Hair follicular keratinocyte (primary cell): Measurements from ENCODE around the gene TAAR9. TPM values are rescaled to one million over a fixed set of nuclear protein-coding genes. Genes with fewer than 3 reads are reported as not detected.

Experiments used
- total RNA-seq: library from RNA; depleted of rRNA; stranded (reverse); fragments of >200 nt; gene quantifications from 2 replicates; pipeline ENCODE4 v1.2.3, GENCODE V29; 2015

Gene TAAR9, protein sequence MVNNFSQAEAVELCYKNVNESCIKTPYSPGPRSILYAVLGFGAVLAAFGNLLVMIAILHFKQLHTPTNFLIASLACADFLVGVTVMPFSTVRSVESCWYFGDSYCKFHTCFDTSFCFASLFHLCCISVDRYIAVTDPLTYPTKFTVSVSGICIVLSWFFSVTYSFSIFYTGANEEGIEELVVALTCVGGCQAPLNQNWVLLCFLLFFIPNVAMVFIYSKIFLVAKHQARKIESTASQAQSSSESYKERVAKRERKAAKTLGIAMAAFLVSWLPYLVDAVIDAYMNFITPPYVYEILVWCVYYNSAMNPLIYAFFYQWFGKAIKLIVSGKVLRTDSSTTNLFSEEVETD
- total RNA-seq: not detected in 2 replicates

DNA sequence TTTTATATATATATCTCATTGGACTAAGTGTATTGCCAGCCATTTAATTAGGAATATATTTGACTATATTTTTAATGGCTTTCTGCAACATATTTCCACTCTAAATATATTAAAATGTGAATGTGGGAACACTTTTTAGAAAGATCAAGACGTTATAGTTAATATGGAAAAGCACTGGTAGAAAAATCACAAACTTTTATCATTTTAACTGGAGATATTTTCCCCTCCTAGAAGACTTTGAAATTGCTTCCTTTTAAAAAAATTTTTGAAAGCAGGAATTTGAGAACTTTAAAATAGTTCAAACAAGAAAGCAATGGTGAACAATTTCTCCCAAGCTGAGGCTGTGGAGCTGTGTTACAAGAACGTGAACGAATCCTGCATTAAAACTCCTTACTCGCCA is at the start of gene TAAR9:
Gene TAAR9, plus strand, starts transcription at position 301 of the 400 bp plus-strand sequence. Its CDS starts 13 bp downstream, at position 314.

DNA sequence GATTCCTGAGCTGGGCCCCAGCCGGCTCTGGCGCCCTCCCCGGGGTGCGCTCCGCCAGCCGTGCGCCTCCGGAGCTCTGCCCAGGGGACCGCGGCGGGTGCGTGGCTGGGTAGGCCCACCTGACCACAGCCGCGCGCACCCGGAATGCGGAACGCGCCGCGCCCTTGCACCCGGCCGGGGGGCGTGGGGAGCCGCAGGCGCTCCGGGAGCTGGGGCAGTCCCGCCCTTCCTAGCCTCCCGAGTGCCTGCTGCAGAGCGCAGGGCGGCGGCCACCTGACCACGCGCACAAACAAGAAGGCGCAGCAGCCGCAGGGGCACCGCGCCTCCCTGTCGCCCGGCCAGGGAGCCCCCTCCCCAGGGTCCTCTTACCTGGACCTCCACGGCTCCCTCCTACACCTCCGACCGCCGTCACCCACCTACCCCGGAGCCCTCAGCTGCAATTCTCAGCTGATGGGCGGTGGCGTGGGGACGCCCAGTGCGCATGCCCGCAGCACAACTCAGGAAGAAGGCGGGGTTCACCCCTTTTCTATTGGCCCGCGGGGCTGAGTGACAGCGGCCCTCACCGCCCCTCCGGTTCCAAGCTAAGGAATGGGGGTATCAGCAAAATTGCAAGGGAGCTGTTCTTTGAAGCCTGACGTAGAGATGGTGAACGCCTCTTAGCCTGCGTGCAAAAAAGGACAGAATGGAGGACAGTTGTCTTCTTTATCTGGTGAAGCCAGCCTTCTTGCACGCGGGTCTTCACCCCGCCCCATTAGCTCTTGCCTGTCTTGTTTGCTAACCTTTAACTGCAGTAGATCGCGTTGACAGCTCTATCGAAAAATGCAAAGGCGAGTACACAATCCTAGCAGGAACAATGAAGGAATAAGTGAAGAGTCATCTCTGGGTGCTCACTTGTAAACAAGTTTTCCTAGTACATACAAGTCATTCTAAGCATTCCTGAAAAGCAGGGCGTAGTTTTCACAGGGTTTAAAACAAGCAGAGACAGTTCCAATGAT is 25.1 kb upstream of the TAAR9 start, which contains the start of gene STX7:
Gene STX7, minus strand, starts transcription at position 479 of the 995 bp plus-strand sequence. CDS start 9,586 bp downstream, outside the sequence.

DNA sequence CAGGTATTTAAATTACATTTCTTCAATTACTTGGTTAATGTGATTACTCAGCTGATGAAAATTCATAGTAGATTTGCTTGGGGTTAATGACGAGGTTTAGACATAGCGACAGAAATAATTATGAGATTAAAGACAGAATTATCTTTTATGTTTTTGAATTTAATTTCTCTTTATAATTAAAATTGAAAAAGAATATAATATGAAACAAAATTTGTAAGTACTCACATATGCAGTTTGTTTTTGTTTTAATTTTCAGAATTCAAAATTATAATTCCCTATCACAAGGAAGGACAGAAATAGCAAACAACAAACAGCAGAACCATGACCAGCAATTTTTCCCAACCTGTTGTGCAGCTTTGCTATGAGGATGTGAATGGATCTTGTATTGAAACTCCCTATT is 14.3 kb downstream of the TAAR9 start, which contains the start of gene TAAR8:
Gene TAAR8, plus strand, starts transcription at position 301 of the 400 bp plus-strand sequence. Its CDS starts 21 bp downstream, at position 322.

DNA sequence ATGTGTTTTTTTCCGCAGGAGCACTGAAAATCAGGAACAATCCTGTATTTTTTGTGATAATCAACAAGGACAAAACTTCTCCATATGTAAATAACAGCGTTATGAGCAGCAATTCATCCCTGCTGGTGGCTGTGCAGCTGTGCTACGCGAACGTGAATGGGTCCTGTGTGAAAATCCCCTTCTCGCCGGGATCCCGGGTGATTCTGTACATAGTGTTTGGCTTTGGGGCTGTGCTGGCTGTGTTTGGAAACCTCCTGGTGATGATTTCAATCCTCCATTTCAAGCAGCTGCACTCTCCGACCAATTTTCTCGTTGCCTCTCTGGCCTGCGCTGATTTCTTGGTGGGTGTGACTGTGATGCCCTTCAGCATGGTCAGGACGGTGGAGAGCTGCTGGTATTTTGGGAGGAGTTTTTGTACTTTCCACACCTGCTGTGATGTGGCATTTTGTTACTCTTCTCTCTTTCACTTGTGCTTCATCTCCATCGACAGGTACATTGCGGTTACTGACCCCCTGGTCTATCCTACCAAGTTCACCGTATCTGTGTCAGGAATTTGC is 32.2 kb downstream of the TAAR9 start, which contains the start of gene TAAR6:
Gene TAAR6, plus strand, starts transcription at position 102 of the 557 bp plus-strand sequence. Its CDS starts 0 bp downstream, at position 102.

Other genes starting within 250 kb of the TAAR9 start
- 3.4 and 4.3 TPM in 2 replicates for gene MOXD1, start 136.8 kb upstream of the TAAR9 start, total RNA-seq
- 26.2 and 34.4 TPM in 2 replicates for gene STX7, start 25.2 kb upstream of the TAAR9 start, total RNA-seq
- not detected in 2 replicates for gene TAAR8, start 14.4 kb downstream of the TAAR9 start, total RNA-seq
- not detected in 2 replicates for gene TAAR6, start 32.0 kb downstream of the TAAR9 start, total RNA-seq
- gene TAAR5, start 51.5 kb downstream of the TAAR9 start, total RNA-seq: not detected in 2 replicates
- not detected in 2 replicates for gene TAAR2, start 86.0 kb downstream of the TAAR9 start, total RNA-seq
- gene TAAR1, start 120.9 kb downstream of the TAAR9 start, total RNA-seq: not detected in 2 replicates
- 0.46 and 0.70 TPM in 2 replicates for gene VNN1, start 175.8 kb downstream of the TAAR9 start, total RNA-seq
- gene VNN2, start 219.6 kb downstream of the TAAR9 start, total RNA-seq: not detected in 2 replicates